GM23338 (cell line): ENCODE data around the gene SENP6.

Source experiments
- CTCF ChIP-seq, 2 experiments: fragments of 200-600 bp in 1 of 2; sonication (generic) in 1 of 2; conservative IDR thresholded peaks; 2 replicates each; pipeline versions ENCODE4 v1.5.1 to v1.6.1; 2016 to 2017; ENCODE audit warnings: antibody characterized with exemption in 2 of 2, low read depth in 2 of 2, mild to moderate bottlenecking in 2 of 2, moderate library complexity in 1 of 2
- EZH2 ChIP-seq: fragments of 200-600 bp; sonication (generic); IDR thresholded peaks from one replicate; pipeline ENCODE4 v1.8.0; 2017; ENCODE audit warnings: antibody characterized with exemption, mild to moderate bottlenecking, low read depth; ENCODE audit not compliant: unreplicated experiment
- EZH2phosphoT487 ChIP-seq: fragments of 200-600 bp; sonication (generic); IDR thresholded peaks from one replicate; pipeline ENCODE4 v1.8.1; 2018; ENCODE audit warnings: antibody characterized with exemption; ENCODE audit not compliant: unreplicated experiment
- POLR2AphosphoS5 ChIP-seq: IDR thresholded peaks from 2 replicates; pipeline ENCODE4 v1.6.1; 2016; ENCODE audit warnings: antibody characterized with exemption, low read depth
- STAT1 ChIP-seq: IDR thresholded peaks from one replicate; pipeline ENCODE4 v1.6.1; 2016; ENCODE audit warnings: antibody characterized with exemption; ENCODE audit not compliant: unreplicated experiment
- ZNF114 ChIP-seq: fragments of 250-450 bp; sonication (Bioruptor Pico); IDR thresholded peaks from 2 replicates; pipeline ENCODE4 v1.5.0; 2020; ENCODE audit warnings: mild to moderate bottlenecking, moderate library complexity
- TF ChIP-seq, protein P1 (sequence below): IDR thresholded peaks from one replicate; pipeline ENCODE4 v1.6.1; 2018; ENCODE audit warnings: antibody characterized with exemption; ENCODE audit not compliant: unreplicated experiment

DNA sequence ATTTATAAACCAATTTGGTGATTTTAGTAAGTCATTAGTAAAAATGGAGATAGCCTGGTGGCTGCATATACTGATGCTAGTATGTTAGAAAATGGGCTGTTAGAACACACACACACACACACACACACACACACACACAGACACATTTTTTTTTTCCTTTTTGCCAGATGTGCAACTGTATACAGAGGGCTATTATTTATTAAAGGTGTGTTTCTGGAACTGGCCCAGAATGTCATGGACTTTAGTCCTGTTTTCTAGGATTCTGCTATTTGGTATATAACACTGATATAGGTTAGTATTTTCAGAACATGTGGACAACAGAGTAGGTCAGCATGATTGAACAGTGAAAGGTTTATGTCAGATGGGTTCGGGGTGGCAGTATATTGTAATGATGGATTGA, 159.8 kb downstream of the SENP6 start:
- TF ChIP-seq CTCF (conservative IDR thresholded peaks at IDR 0.05; ENCODE audit: low read depth in 2 of 2), result no peak
- TF ChIP-seq EZH2phosphoT487, result no peak
- TF ChIP-seq EZH2, result no peak
- TF ChIP-seq, protein P1, sequence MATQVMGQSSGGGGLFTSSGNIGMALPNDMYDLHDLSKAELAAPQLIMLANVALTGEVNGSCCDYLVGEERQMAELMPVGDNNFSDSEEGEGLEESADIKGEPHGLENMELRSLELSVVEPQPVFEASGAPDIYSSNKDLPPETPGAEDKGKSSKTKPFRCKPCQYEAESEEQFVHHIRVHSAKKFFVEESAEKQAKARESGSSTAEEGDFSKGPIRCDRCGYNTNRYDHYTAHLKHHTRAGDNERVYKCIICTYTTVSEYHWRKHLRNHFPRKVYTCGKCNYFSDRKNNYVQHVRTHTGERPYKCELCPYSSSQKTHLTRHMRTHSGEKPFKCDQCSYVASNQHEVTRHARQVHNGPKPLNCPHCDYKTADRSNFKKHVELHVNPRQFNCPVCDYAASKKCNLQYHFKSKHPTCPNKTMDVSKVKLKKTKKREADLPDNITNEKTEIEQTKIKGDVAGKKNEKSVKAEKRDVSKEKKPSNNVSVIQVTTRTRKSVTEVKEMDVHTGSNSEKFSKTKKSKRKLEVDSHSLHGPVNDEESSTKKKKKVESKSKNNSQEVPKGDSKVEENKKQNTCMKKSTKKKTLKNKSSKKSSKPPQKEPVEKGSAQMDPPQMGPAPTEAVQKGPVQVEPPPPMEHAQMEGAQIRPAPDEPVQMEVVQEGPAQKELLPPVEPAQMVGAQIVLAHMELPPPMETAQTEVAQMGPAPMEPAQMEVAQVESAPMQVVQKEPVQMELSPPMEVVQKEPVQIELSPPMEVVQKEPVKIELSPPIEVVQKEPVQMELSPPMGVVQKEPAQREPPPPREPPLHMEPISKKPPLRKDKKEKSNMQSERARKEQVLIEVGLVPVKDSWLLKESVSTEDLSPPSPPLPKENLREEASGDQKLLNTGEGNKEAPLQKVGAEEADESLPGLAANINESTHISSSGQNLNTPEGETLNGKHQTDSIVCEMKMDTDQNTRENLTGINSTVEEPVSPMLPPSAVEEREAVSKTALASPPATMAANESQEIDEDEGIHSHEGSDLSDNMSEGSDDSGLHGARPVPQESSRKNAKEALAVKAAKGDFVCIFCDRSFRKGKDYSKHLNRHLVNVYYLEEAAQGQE, result no peak
- TF ChIP-seq POLR2AphosphoS5, result no peak
- TF ChIP-seq STAT1, result no peak
- no peak for TF ChIP-seq ZNF114
